GM19324 (cell line): ENCODE data around the gene AP5Z1.

Experiments
- ATAC-seq: cut with Tn5 transposase; IDR thresholded peaks from one replicate; pipeline ENCODE4 v1.9.1; 2021; ENCODE audit warnings: mild to moderate bottlenecking, moderate library complexity; ENCODE audit not compliant: unreplicated experiment, low FRiP score

AP5Z1 gene

GRCh38 chr7:4835398-4836205 lies 60.2 kb downstream of the AP5Z1 start:
- ATAC-seq: no peak

GRCh38 chr7:4836206-4836661 lies 60.8 kb downstream of the AP5Z1 start:
- ATAC-seq: no peak

- ATAC-seq: no peak
These were observed 61.8 kb downstream of the AP5Z1 start for GRCh38 chr7:4837041-4837802.

GRCh38 chr7:4837803-4838625 lies 62.6 kb downstream of the AP5Z1 start:
- no peak for ATAC-seq

GRCh38 chr7:4838626-4839334 lies 63.4 kb downstream of the AP5Z1 start:
- ATAC-seq: no peak

GRCh38 chr7:4840079-4840501 lies 64.7 kb downstream of the AP5Z1 start:
- no peak for ATAC-seq
